BLaER1 treated with 17β-estradiol and CSF1 and Interleukin-3, amounts not matched to agents 10 nM and 100 nM (cell line): ENCODE measurements around the gene MICAL3.

Source experiments
- H3K27ac ChIP-seq, 11 experiments: shearing (Covaris generic); formaldehyde crosslinking; 2 replicates each; pipeline ENCODE4 v1.8.1; 2022
- H3K27me3 ChIP-seq, 11 experiments: shearing (Covaris generic); formaldehyde crosslinking; 2 replicates each; pipeline ENCODE4 v1.8.1; 2022
- H3K36me3 ChIP-seq, 11 experiments: shearing (Covaris generic); formaldehyde crosslinking; 2 replicates each; pipeline ENCODE4 v1.8.1; 2022
- H3K4me1 ChIP-seq, 10 experiments: shearing (Covaris generic); formaldehyde crosslinking; 2 replicates each; pipeline ENCODE4 v1.8.1; 2022
- H3K4me2 ChIP-seq, 11 experiments: shearing (Covaris generic); formaldehyde crosslinking; 2 replicates each; pipeline ENCODE4 v1.8.1; 2022
- H3K4me3 ChIP-seq, 10 experiments: shearing (Covaris generic); formaldehyde crosslinking; 2 replicates each; pipeline ENCODE4 v1.8.1; 2022
- H3K9ac ChIP-seq, 11 experiments: shearing (Covaris generic); formaldehyde crosslinking; 2 replicates each; pipeline ENCODE4 v1.8.1; 2022
- H3K9me3 ChIP-seq, 11 experiments: shearing (Covaris generic); formaldehyde crosslinking; replicated peaks in 1 of 11; 2 replicates each; pipeline ENCODE4 v1.8.1; 2022
- H4K20me1 ChIP-seq, 11 experiments: shearing (Covaris generic); formaldehyde crosslinking; 2 replicates each; pipeline ENCODE4 v1.8.1; 2022
- Cebpa-rat ChIP-seq, 11 experiments: shearing (Covaris generic); IDR thresholded peaks; 2 replicates each; pipeline ENCODE4 v1.8.1; 2022

Gene MICAL3

DNA sequence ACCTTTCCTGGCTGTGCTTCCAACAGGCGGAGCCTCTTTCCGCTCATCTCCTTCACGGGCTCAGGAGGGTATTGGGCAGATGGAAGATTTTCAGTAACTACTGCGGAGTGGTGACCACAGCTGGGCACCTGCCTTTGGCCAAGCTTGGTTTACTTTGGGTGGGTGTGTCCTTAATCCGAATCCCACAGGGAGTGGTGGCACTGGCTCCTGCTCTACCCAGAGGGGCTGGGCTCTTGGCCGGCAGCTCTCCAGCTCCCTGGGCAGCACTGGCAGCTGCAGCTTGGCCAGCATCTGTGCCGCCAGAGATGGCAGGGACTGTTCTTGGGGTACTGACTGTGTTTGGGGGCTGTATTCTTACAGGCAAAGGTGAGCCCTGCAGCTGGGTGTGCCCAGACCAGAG, 279.9 kb downstream of the MICAL3 start:
- no peaks in the 10 kb centered on the region for H3K27me3 ChIP-seq
- H3K4me1 ChIP-seq = peaks cover 0 to 43% (median 35%) of the 10 kb centered on the region in 10 experiments; a peak in 14 of 20 replicates
- peak overlapping the region in 7 of 11 experiments; percentile 19 to 67 (median 56); a peak in 11 of 22 replicates for H3K4me2 ChIP-seq
- H3K4me3 ChIP-seq = no peak overlapping the region
- no peak for TF ChIP-seq Cebpa-rat (IDR thresholded peaks at IDR 0.05)
- peak overlapping the region in 3 of 11 experiments; percentile 18 to 44 (median 35); a peak in 2 of 22 replicates for H3K9ac ChIP-seq
- no peaks in the 10 kb centered on the region for H3K9me3 ChIP-seq
- no peak overlapping the region for H3K27ac ChIP-seq
- H4K20me1 ChIP-seq = peaks cover 52 to 98% (median 85%) of the 10 kb centered on the region in 11 experiments
- H3K36me3 ChIP-seq = peaks cover 39 to 88% (median 66%) of the 10 kb centered on the region in 11 experiments

DNA sequence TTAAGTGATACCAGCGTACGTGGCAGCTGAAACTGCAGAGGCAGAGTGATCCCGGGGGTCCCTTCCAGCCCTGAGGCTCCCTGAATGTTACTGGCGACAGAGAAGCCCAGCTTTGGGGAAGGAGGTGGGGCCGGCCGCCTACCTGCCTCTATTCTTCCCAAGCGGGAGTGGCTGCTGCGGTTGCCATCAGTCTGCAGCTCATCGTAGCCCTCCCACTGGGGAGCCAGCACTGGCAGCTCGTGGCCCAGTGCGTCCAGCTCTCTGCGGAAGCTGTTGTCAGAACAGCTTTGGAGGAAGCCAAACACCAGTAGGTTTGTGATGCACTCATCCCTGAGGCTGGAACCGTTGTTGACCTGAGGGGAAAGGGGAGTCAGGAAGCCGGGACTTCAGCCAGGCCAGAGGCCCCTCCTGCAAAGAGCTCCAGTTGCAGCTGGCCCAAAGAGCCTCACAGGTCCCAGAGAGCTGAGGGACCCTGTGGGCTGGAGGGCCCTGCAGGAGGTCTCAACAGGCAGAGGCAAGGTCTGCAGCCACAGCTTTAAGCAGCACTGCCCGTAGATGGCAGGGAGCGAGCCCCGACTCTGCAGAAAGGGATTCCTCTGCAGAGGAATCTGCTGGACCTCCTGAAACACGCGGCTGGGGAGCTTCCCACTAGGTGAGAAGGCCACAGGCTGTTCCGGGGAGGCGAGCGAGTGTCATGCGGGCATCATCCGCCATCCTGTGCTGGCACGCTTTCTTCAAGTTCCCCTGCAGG, 280.5 kb downstream of the MICAL3 start:
- Histone ChIP-seq H3K27me3 (no peaks in the 10 kb centered on the region), H3K27ac (no peak overlapping the region), H3K4me1 (peaks cover 0 to 43% (median 35%) of the 10 kb centered on the region in 10 experiments; a peak in 14 of 20 replicates), H3K9ac (peak overlapping the region in 1 of 11 experiments; percentile 18; a peak in 2 of 22 replicates), H4K20me1 (peaks cover 47 to 98% (median 86%) of the 10 kb centered on the region in 11 experiments), H3K4me2 (peak overlapping the region in 6 of 11 experiments; percentile 47 to 67 (median 59); a peak in 9 of 22 replicates), H3K36me3 (peaks cover 41 to 88% (median 66%) of the 10 kb centered on the region in 11 experiments), H3K9me3 (no peaks in the 10 kb centered on the region), H3K4me3 (no peak overlapping the region)
- no peak for TF ChIP-seq Cebpa-rat (IDR thresholded peaks at IDR 0.05)

DNA sequence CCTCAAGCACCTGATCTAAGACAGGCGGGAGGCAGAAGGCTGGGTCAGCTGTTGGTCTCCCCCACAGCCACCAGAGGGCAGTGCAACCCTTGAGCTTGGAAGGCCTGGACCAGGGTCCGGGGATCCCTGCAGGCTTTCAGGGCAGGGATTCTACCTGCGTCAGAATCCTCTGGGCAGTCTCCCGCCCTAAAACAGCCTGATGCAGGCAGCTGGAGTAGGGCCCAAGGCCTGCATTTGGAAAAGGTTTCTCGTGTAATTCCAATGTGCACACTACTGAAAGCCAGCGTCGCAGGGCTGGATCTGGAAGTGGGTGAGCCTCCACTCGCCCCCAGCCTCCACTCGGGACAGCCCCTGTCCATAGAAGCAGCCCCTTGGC, 281.8 kb downstream of the MICAL3 start:
- Histone ChIP-seq H3K9ac (no peak overlapping the region; a peak in 1 of 22 replicates), H3K4me2 (no peak overlapping the region), H3K4me1 (peaks cover 0 to 43% (median 35%) of the 10 kb centered on the region in 10 experiments; a peak in 14 of 20 replicates), H3K9me3 (no peaks in the 10 kb centered on the region), H3K36me3 (peaks cover 48 to 88% (median 73%) of the 10 kb centered on the region in 11 experiments), H3K4me3 (no peak overlapping the region), H3K27me3 (no peaks in the 10 kb centered on the region), H3K27ac (no peak overlapping the region), H4K20me1 (peaks cover 42 to 98% (median 82%) of the 10 kb centered on the region in 11 experiments)
- no peak for TF ChIP-seq Cebpa-rat (IDR thresholded peaks at IDR 0.05)

DNA sequence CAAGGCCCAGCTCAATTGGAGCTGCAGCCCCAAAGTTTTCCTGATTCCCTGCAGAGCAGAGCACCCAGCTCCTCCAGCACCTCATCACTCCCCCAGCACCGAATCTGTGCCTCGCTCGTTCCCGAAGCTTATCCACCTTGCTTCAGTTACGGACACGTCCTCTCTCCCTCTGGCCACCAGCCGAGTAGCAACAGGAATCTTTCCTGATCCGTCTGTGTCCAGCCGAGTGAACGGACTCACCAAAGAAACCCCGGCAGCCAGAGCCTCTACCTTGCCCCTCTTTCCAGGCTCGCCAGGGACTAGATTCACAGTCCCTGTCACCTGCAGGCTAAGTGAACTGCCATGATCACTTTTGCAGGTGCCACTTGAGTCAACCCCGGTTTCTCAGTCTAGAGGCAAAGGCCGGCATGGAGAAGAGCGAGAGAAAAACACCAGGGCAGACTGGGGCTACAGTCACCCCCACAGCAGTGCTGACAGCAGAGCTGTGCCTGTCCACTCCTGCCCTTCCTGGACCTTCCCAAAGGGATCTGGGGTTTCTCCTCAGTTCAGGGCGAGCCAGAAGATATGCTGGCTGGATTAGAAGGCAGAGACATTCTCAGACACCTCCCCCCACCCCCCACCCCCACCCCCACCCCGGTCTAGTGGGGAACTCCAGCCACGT, 282.4 kb downstream of the MICAL3 start:
- Histone ChIP-seq H3K9ac (no peak overlapping the region), H3K9me3 (no peaks in the 10 kb centered on the region), H3K4me1 (peaks cover 0 to 40% (median 33%) of the 10 kb centered on the region in 10 experiments; a peak in 14 of 20 replicates), H4K20me1 (peaks cover 42 to 98% (median 79%) of the 10 kb centered on the region in 11 experiments), H3K4me2 (no peak overlapping the region), H3K27ac (no peak overlapping the region), H3K4me3 (no peak overlapping the region), H3K36me3 (peaks cover 54 to 88% (median 76%) of the 10 kb centered on the region in 11 experiments), H3K27me3 (no peaks in the 10 kb centered on the region)
- no peak for TF ChIP-seq Cebpa-rat (IDR thresholded peaks at IDR 0.05)

DNA sequence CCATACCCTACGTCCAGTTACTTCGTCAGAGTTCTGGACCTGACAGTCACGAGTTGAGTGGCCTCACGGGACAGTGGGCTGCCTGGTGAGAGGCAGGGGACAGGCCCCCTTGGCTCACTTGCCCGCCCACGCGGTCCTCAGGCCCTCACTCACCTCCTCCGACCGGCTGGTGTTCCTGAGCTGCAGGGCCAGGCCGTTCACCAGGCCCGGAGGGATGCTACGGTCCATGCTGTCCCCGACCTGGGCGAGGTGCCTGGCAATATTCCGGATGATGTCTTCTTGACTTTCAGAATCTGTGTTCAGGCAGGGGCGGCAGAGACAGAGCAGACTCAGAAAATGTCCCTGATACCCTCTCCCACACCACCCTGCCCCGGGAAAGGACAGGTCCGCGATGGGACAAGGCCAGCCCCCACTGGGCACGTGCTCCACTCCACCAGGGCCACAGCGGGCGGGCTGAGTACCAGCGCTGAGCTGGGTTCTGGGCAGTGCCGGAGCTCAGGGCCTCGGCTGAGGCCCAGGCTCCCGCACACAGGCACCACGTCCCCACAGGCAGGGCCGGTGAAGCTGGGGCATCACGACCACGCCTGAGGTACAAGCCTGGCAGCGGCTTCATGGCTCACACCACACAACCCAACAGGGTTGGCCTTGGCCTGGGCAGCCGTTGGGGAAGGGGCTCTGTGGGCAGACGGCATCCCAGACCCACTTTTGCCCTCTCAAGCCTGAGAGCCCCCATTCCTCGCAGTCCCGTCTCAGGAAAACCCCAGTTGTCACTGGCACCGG, 285.0 kb downstream of the MICAL3 start:
- Histone ChIP-seq H4K20me1 (peaks cover 30 to 98% (median 64%) of the 10 kb centered on the region in 11 experiments; a peak in 21 of 22 replicates), H3K4me1 (peaks cover 13 to 27% (median 23%) of the 10 kb centered on the region in 10 experiments), H3K4me2 (no peak overlapping the region), H3K9me3 (no peaks in the 10 kb centered on the region), H3K27ac (no peak overlapping the region), H3K36me3 (peaks cover 78 to 97% (median 93%) of the 10 kb centered on the region in 11 experiments), H3K4me3 (no peak overlapping the region), H3K9ac (no peak overlapping the region), H3K27me3 (no peaks in the 10 kb centered on the region)
- TF ChIP-seq Cebpa-rat (IDR thresholded peaks at IDR 0.05) = no peak

DNA sequence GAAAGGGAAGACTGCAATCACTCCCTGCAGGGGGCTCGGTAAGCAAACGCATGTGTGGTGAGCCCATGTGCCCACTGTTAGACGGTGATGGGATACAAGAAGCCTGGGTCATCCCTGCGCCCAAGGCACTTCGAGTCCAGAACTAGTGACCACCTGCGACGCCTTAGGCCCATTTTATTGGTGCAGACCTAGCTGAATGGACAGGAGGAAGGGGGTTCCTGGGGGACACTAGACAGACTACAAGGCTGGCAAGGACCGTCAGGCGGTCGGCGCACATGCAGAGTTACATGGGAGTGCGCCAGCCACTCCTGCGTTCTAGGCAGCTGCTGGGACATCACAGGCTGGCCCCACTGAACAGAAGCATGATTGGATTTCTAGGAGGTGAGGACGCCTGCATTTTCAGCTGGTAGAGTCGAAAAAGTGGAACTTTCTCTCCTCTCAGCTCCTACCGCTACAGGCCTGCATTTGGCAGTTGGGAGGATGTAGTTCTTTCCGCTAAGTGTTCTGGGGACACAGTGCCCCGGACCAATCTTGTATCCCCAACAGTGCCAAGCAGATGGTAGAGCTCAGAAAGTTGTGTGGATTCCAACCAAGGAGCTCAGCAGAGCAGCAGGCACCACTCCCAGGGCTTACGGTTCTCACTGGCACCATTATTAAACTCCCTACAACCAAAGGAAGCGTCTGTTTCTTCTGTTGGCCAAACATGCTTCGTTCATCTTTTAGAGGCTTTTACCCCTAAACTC, 285.8 kb downstream of the MICAL3 start:
- no peak overlapping the region for H3K4me2 ChIP-seq
- no peak for TF ChIP-seq Cebpa-rat (IDR thresholded peaks at IDR 0.05)
- H3K36me3 ChIP-seq = peaks cover 78 to 97% (median 91%) of the 10 kb centered on the region in 11 experiments
- H3K4me3 ChIP-seq = no peak overlapping the region
- peaks cover 20 to 29% (median 25%) of the 10 kb centered on the region in 10 experiments for H3K4me1 ChIP-seq
- H3K9ac ChIP-seq = no peak overlapping the region
- no peaks in the 10 kb centered on the region for H3K27me3 ChIP-seq
- H3K27ac ChIP-seq = no peak overlapping the region
- peaks cover 27 to 97% (median 59%) of the 10 kb centered on the region in 11 experiments; a peak in 21 of 22 replicates for H4K20me1 ChIP-seq
- no peaks in the 10 kb centered on the region for H3K9me3 ChIP-seq
